Measurements from ENCODE around the gene TTPAL. TPM values are rescaled to one million over a fixed set of nuclear protein-coding genes. Genes with fewer than 3 reads are reported as not detected.

TTPAL gene
- total RNA-seq, 1 experiment from 2014 or later, result 20.4 TPM

DNA sequence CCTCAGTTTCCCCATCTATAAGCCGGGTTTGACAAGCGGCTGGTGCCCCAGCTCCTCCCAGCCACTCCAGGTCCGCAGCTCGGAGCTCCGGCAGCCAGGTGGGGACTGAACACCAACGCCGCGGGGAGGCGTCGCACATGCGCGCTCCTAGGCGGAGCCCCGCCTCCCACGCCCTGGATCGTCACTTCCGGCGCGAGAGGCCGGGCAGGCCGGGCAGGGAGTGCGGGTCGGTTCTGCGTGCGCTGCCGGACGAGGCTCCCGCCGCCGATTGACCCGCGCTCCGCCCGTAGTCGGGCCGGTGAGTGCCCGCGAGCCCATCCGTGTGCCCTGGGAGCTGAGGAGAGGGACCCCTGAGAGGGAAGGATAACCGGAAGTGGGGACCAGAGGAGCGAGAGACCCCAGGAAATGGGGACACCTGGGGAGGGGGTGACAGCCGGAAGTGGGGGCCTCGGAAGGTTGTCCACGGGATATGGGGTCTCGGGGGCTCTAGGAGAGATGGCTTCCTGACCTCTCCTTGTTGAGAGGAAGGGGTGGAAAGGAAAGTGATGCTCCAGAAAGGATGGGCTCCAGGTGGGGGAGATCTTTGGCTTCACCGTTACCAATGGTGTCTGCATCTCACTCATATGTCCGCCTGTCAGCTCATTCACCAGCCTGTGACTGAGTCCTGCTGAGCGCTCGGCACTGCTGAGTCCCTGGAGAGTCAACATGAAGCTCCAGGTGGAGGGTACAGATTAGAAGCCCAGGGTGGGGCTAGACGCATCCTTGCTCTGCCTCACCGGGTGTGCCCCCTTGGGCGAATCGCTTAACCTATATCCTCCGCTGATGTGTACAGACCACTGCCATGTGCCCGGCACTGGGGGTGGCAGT, at the start of gene TTPAL (continued):
- TF ChIP-seq, protein P1, sequence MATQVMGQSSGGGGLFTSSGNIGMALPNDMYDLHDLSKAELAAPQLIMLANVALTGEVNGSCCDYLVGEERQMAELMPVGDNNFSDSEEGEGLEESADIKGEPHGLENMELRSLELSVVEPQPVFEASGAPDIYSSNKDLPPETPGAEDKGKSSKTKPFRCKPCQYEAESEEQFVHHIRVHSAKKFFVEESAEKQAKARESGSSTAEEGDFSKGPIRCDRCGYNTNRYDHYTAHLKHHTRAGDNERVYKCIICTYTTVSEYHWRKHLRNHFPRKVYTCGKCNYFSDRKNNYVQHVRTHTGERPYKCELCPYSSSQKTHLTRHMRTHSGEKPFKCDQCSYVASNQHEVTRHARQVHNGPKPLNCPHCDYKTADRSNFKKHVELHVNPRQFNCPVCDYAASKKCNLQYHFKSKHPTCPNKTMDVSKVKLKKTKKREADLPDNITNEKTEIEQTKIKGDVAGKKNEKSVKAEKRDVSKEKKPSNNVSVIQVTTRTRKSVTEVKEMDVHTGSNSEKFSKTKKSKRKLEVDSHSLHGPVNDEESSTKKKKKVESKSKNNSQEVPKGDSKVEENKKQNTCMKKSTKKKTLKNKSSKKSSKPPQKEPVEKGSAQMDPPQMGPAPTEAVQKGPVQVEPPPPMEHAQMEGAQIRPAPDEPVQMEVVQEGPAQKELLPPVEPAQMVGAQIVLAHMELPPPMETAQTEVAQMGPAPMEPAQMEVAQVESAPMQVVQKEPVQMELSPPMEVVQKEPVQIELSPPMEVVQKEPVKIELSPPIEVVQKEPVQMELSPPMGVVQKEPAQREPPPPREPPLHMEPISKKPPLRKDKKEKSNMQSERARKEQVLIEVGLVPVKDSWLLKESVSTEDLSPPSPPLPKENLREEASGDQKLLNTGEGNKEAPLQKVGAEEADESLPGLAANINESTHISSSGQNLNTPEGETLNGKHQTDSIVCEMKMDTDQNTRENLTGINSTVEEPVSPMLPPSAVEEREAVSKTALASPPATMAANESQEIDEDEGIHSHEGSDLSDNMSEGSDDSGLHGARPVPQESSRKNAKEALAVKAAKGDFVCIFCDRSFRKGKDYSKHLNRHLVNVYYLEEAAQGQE (IDR thresholded peaks at IDR 0.05; ENCODE audit: low read depth), result no peak
- TF ChIP-seq JUND (IDR thresholded peaks at IDR 0.05), result no peak; the same call in 1 of the 2 replicates

DNA sequence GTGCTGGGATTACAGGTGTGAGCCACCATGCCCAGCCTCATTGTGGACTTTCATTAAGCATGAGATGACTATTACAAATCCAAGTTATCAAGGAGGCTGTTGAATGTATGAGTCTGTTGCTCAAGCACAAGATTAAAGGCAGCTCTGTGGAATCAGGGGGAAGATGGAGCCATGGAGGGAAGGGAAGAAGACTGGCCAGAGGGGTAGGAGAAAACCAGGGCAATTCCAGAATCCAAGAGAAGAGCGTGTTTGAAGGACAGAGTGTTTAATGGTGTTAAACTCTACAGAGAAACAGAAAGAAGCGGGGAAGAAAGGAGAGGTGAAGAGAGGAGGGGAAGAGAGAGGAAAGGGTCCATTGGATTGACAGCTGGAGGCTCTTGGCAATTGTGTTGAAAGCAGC, 49.8 kb upstream of the TTPAL start:
- ChIA-PET CTCF (no interaction called here), RAD21 (ENCODE audit: low non-redundant PET in 1 of 2, low total read pairs in 2 of 2, uncharacterized antibody in 2 of 2, unreplicated experiment in 2 of 2) (no interaction called here), POLR2A (no interaction called here)
- Histone ChIP-seq H3K27ac (ENCODE audit: low read depth, low read length) (no peak overlapping the region), H3K9ac (ENCODE audit: low read length) (no peak overlapping the region), H3K79me2 (ENCODE audit: insufficient read depth, low read length) (no peaks in the 10 kb centered on the region), H3K36me3 (ENCODE audit: control insufficient read depth in 1 of 2, insufficient read depth in 2 of 2, low read length in 2 of 2) (no peaks in the 10 kb centered on the region), H3K4me3 (replicated peaks in 1 of 2; ENCODE audit: low read depth in 1 of 2, low read length in 2 of 2) (no peak overlapping the region), H2AFZ (ENCODE audit: low read depth, low read length, poor library complexity, severe bottlenecking) (no peak overlapping the region), H3K9me3 (ENCODE audit: control insufficient read depth in 1 of 2, insufficient read depth in 1 of 2, low read depth in 1 of 2, low read length in 2 of 2) (no peaks in the 10 kb centered on the region), H3K4me2 (ENCODE audit: low read length) (no peak overlapping the region), H3K4me1 (ENCODE audit: control insufficient read depth in 1 of 2, insufficient read depth in 2 of 2, low read length in 2 of 2) (peaks cover 0 to 6% of the 10 kb centered on the region in 2 experiments; a peak in 2 of 4 replicates), H3K27me3 (ENCODE audit: insufficient read depth, low read length) (no peaks in the 10 kb centered on the region), H4K20me1 (ENCODE audit: insufficient read depth) (no peaks in the 10 kb centered on the region), H3K9me2 (ENCODE audit: insufficient read depth) (no peaks in the 10 kb centered on the region)
- BruUV-seq (replicated peaks), result no TSS peak
- no peak for ATAC-seq
- no peak for DNase-seq (ENCODE audit: low read depth, low spot score)
- intact Hi-C loops (cut with micrococcal nuclease), result no loop called here
- TF ChIP-seq JUND (IDR thresholded peaks at IDR 0.05) (no peak), POLR2A (IDR thresholded peaks at IDR 0.05; ENCODE audit: borderline replicate concordance, extremely low read depth, insufficient read depth, insufficient read length) (no peak), POLR2AphosphoS5 (IDR thresholded peaks at IDR 0.05; ENCODE audit: low read depth, low read length) (no peak), EZH2 (IDR thresholded peaks at IDR 0.05) (no peak), YY1 (IDR thresholded peaks at IDR 0.05; ENCODE audit: extremely low read depth, insufficient replicate concordance, low read depth, low read length) (no peak)
- TF ChIP-seq, protein P2, sequence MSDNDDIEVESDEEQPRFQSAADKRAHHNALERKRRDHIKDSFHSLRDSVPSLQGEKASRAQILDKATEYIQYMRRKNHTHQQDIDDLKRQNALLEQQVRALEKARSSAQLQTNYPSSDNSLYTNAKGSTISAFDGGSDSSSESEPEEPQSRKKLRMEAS (IDR thresholded peaks at IDR 0.05), result no peak

Measured in HCT116 (cell line).